Liver (tissue), 9 donors: ENCODE measurements around the gene ITIH1. TPM values are rescaled to one million over a fixed set of nuclear protein-coding genes. Genes with fewer than 3 reads are reported as not detected.

Source experiments
- DNase-seq: peaks from one replicate; pipeline ENCODE4 v3.0.0-alpha.2; 2017; ENCODE audit warnings: low spot score
- H3K27ac ChIP-seq, 2 donors: one replicate each; pipeline ENCODE4 v1.7.0; 2013; ENCODE audit warnings: inconsistent platforms in 2 of 2, low read length in 2 of 2, control low read depth in 1 of 2, low read depth in 1 of 2, mild to moderate bottlenecking in 1 of 2
- H3K27me3 ChIP-seq, 4 donors: one replicate each; pipeline versions ENCODE4 v1.6.1 to v1.7.0; 2013; ENCODE audit warnings: low read length in 3 of 4, inconsistent platforms in 1 of 4, mild to moderate bottlenecking in 1 of 4, moderate library complexity in 1 of 4; ENCODE audit not compliant: control insufficient read depth in 4 of 4, insufficient read depth in 4 of 4
- H3K36me3 ChIP-seq, 4 donors: one replicate each; pipeline versions ENCODE4 v1.6.1 to v1.7.0; 2013; ENCODE audit warnings: low read length in 3 of 4, mild to moderate bottlenecking in 3 of 4, low read depth in 1 of 4, moderate library complexity in 1 of 4; ENCODE audit not compliant: control insufficient read depth in 4 of 4, insufficient read depth in 3 of 4
- H3K4me1 ChIP-seq, 4 donors: one replicate each; pipeline versions ENCODE4 v1.6.1 to v1.7.0; 2013; ENCODE audit warnings: low read length in 3 of 4, mild to moderate bottlenecking in 3 of 4, moderate library complexity in 1 of 4; ENCODE audit not compliant: control insufficient read depth in 4 of 4, insufficient read depth in 4 of 4
- H3K4me3 ChIP-seq, 3 donors: one replicate each; pipeline versions ENCODE4 v1.6.1 to v1.7.0; 2013; ENCODE audit warnings: low read length in 3 of 3, control low read depth in 1 of 3, low read depth in 1 of 3, mild to moderate bottlenecking in 1 of 3
- H3K9ac ChIP-seq, 2 donors: one replicate each; pipeline ENCODE4 v1.7.0; 2013; ENCODE audit warnings: low read length in 2 of 2, mild to moderate bottlenecking in 2 of 2, moderate library complexity in 2 of 2, control low read depth in 1 of 2, low read depth in 1 of 2
- H3K9me3 ChIP-seq, 4 donors: one replicate each; pipeline versions ENCODE4 v1.6.1 to v1.7.0; 2013; ENCODE audit warnings: low read length in 3 of 4; ENCODE audit not compliant: control insufficient read depth in 4 of 4
- EGR1 ChIP-seq, 2 donors: IDR thresholded peaks; 2 replicates each; pipeline ENCODE4 v1.6.1; 2016 to 2018; ENCODE audit warnings: antibody characterized with exemption in 2 of 2, low read depth in 2 of 2
- FOXA1 ChIP-seq: IDR thresholded peaks from 2 replicates; pipeline ENCODE4 v1.6.1; 2016; ENCODE audit warnings: antibody characterized with exemption
- FOXA2 ChIP-seq: IDR thresholded peaks from 2 replicates; pipeline ENCODE4 v1.6.1; 2016; ENCODE audit warnings: antibody characterized with exemption
- GABPA ChIP-seq, 2 donors: IDR thresholded peaks in 1 of 2; conservative IDR thresholded peaks in 1 of 2; 2 replicates each; pipeline ENCODE4 v1.6.1; 2016; ENCODE audit warnings: antibody characterized with exemption in 2 of 2, mild to moderate bottlenecking in 1 of 2, moderate library complexity in 1 of 2
- HNF4A ChIP-seq, 2 donors: conservative IDR thresholded peaks; 2 replicates each; pipeline ENCODE4 v1.6.1; 2016; ENCODE audit warnings: antibody characterized with exemption in 2 of 2, mild to moderate bottlenecking in 2 of 2
- HNF4G ChIP-seq: IDR thresholded peaks from 2 replicates; pipeline ENCODE4 v1.6.1; 2016; ENCODE audit warnings: antibody characterized with exemption
- JUND ChIP-seq, 2 donors: IDR thresholded peaks; 2 replicates each; pipeline ENCODE4 v1.6.1; 2016; ENCODE audit warnings: antibody characterized with exemption in 2 of 2
- NR2F2 ChIP-seq: IDR thresholded peaks from 2 replicates; pipeline ENCODE4 v1.6.1; 2016; ENCODE audit warnings: antibody characterized with exemption
- RAD21 ChIP-seq, 2 donors: IDR thresholded peaks; 2 replicates each; pipeline ENCODE4 v1.6.1; 2016; ENCODE audit warnings: antibody characterized with exemption in 2 of 2, mild to moderate bottlenecking in 2 of 2
- RXRA ChIP-seq, 2 donors: IDR thresholded peaks; 2 replicates each; pipeline ENCODE4 v1.6.1; 2017 to 2018; ENCODE audit warnings: antibody characterized with exemption in 2 of 2, mild to moderate bottlenecking in 1 of 2
- SP1 ChIP-seq: IDR thresholded peaks from 2 replicates; pipeline ENCODE4 v1.6.1; 2018; ENCODE audit warnings: antibody characterized with exemption, mild to moderate bottlenecking
- TAF1 ChIP-seq: conservative IDR thresholded peaks from 2 replicates; pipeline ENCODE4 v1.6.1; 2016; ENCODE audit warnings: antibody characterized with exemption, mild to moderate bottlenecking
- YY1 ChIP-seq: IDR thresholded peaks from 2 replicates; pipeline ENCODE4 v1.6.1; 2016; ENCODE audit warnings: antibody characterized with exemption, mild to moderate bottlenecking
- WGBS: extraction: QIAGEN DNeasy Blood & Tissue Kit; methylation state at CpG from one replicate; pipeline ENCODE4 v1.1.7; 2013; 5-methylcytosine and 5-hydroxymethylcytosine counted together
- polyA plus RNA-seq, 2 donors: library from polyadenylated mRNA; stranded (reverse) in 1 of 2; unstranded in 1 of 2; fragments of 200-250 nt in 1 of 2; fragments of >200 nt in 1 of 2; fragmentation: Nextera tagmentation in 1 of 2; extraction: Ambion mirVana in 1 of 2; gene quantifications; one replicate each; pipeline versions ENCODE4 v1.2.1 to v1.2.3, GENCODE V29; 2013 to 2015
- total RNA-seq, 2 donors: library from RNA; depleted of rRNA; stranded (reverse); fragments of >200 nt; gene quantifications; one replicate each; pipeline ENCODE4 v1.2.3, GENCODE V29; 2014
- TF ChIP-seq, protein P1 (sequence below): IDR thresholded peaks from 2 replicates; pipeline ENCODE4 v1.6.1; 2016; ENCODE audit warnings: antibody characterized with exemption
- TF ChIP-seq, protein P2 (sequence below): fragments of 150-350 bp; IDR thresholded peaks from 2 replicates; pipeline ENCODE4 v1.5.1; 2017; ENCODE audit warnings: improper control_type of control experiment, low read depth, low read length; ENCODE audit not compliant: missing input control
- TF ChIP-seq, protein P3 (sequence below): IDR thresholded peaks from 2 replicates; pipeline ENCODE4 v1.6.1; 2016; ENCODE audit warnings: antibody characterized with exemption
- donor health status: healthy.
- donor health status: healthy.
- donor health status: healthy.
- donor health status: healthy.
- donor health status: healthy.

ITIH1 gene
- total and polyA plus RNA-seq, 4 donors = 1,022 to 1,400 (median 1,242) TPM

DNA sequence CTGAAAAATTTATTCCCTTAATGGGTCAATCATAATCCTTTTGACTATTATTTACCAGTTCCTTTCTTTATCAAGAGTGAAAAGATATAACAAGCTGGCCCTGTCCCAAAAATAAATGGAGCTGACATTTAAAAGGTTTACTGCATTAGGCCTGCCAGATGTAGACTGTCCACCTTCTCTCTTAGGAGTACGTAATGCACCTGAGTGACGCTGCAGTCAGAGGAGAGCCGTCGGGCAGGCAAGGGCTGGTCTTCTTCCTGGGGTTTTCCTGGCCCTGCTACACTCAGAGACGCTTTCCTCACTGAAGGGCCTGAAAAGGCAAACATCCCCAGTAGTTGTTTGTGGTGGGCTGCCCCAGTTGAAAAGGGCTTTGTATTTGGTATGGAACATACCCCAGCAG lies 34.2 kb upstream of the ITIH1 start:
- Histone ChIP-seq H3K4me3 (no peak overlapping the region), H3K4me1 (peaks cover 0 to 14% (median 6%) of the 10 kb centered on the region in 4 donors), H3K27ac (no peak overlapping the region), H3K9me3 (no peaks in the 10 kb centered on the region), H3K9ac (no peak overlapping the region), H3K27me3 (no peaks in the 10 kb centered on the region), H3K36me3 (peaks cover 15 to 56% (median 40%) of the 10 kb centered on the region in 4 donors)
- TF ChIP-seq GABPA (IDR thresholded peaks at IDR 0.05 in 1 of 2, conservative IDR thresholded peaks at IDR 0.05 in 1 of 2) = no peak
- no peak for TF ChIP-seq YY1
- no peak for TF ChIP-seq FOXA2
- DNase-seq = no peak
- 96% methylated on average over 5 of the region's 5 CpGs for WGBS

DNA sequence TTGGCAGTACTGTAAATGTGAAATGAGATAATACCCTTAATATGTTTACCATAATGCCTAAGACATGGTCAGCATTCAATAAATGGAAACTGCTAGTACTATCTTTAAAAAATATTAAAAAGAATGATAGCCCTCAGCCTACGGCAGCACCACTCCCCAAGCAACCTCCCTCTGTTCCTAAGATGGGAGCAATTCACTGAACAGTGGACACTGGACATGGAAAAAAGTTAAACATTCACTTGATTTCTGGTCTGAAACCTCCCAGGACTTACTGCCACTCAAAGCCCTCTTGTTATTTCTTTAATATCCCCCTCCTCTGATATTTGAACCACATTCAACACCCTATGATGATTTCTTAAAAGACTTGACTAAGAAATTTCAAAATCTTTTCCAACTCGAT lies 33.7 kb upstream of the ITIH1 start:
- H3K9me3 ChIP-seq = no peaks in the 10 kb centered on the region
- no peaks in the 10 kb centered on the region for H3K27me3 ChIP-seq
- peaks cover 0 to 14% (median 6%) of the 10 kb centered on the region in 4 donors for H3K4me1 ChIP-seq
- 56% methylated on average over 2 of the region's 2 CpGs for WGBS
- no peak overlapping the region for H3K4me3 ChIP-seq
- no peak overlapping the region for H3K9ac ChIP-seq
- peaks cover 16 to 57% (median 44%) of the 10 kb centered on the region in 4 donors for H3K36me3 ChIP-seq
- TF ChIP-seq JUND (IDR thresholded peaks at IDR 0.05) = no peak
- peak; percentile 38 for TF ChIP-seq YY1
- peak in 1 of 2 donors; percentile 14 for TF ChIP-seq HNF4A (conservative IDR thresholded peaks at IDR 0.05)
- no peak for DNase-seq
- H3K27ac ChIP-seq = no peak overlapping the region

DNA sequence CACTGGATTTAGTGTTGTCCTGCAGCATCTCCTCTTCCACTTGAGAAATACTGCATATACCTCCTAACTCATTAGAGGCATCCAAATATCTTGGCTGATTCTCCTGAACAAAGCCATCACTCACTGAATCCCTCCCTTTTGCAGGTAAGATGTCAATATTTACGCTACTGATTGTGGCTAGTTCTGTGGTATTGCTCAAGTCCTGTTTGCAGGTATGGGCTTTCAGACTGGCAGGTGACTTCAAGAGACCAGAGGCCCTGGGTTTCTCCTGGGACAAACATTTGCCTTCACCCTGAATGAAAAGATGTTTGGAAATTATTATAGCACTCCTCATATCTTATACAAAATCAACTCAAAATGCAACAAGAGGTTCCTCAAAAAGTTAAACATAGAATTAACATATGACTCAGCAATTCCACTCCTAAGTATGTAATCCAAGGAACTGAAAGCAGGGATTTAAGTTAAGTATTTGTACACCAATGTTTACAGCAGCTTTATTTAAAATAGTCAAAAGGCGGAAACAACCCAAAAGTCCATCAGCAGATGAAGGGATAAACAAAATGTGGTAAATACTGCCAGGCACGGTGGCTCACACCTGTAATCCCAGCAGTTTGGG lies 25.2 kb upstream of the ITIH1 start:
- H3K4me3 ChIP-seq = no peak overlapping the region
- no peaks in the 10 kb centered on the region for H3K27me3 ChIP-seq
- H3K36me3 ChIP-seq = peaks cover 14 to 43% (median 35%) of the 10 kb centered on the region in 4 donors
- H3K27ac ChIP-seq = no peak overlapping the region
- 84% methylated on average over 3 of the region's 3 CpGs for WGBS
- no peak overlapping the region for H3K9ac ChIP-seq
- H3K4me1 ChIP-seq = peaks cover 0 to 2% (median 0%) of the 10 kb centered on the region in 4 donors
- H3K9me3 ChIP-seq = no peaks in the 10 kb centered on the region
- TF ChIP-seq RAD21 (IDR thresholded peaks at IDR 0.05) (no peak), EGR1 (IDR thresholded peaks at IDR 0.05; ENCODE audit: low read depth in 2 of 2) (no peak), FOXA2 (peak; percentile 24), HNF4A (conservative IDR thresholded peaks at IDR 0.05) (no peak), JUND (IDR thresholded peaks at IDR 0.05) (peak in 1 of 2 donors; percentile 47), YY1 (no peak)
- TF ChIP-seq, protein P1, sequence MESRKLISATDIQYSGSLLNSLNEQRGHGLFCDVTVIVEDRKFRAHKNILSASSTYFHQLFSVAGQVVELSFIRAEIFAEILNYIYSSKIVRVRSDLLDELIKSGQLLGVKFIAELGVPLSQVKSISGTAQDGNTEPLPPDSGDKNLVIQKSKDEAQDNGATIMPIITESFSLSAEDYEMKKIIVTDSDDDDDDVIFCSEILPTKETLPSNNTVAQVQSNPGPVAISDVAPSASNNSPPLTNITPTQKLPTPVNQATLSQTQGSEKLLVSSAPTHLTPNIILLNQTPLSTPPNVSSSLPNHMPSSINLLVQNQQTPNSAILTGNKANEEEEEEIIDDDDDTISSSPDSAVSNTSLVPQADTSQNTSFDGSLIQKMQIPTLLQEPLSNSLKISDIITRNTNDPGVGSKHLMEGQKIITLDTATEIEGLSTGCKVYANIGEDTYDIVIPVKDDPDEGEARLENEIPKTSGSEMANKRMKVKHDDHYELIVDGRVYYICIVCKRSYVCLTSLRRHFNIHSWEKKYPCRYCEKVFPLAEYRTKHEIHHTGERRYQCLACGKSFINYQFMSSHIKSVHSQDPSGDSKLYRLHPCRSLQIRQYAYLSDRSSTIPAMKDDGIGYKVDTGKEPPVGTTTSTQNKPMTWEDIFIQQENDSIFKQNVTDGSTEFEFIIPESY = no peak
- DNase-seq = no peak

DNA sequence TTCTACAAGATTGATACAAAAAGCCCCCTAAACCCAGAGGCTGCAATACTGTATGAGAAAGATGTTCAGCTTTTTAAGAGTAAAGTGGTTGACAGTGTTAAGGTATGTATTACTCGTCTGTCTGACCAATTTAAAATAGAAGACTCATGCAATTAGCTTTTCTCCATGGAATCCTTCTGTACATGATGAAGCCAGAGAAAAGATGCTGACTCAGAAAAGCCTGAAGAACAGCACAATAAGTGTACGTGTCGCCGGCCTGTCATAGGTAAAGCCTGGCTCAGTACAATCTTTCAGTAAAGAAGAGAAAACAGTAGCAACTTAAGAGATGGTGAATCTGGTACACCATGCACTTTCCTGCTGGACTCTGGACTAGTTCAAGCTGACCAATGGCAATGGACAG lies 23.0 kb upstream of the ITIH1 start:
- no peak overlapping the region for H3K9ac ChIP-seq
- H3K4me3 ChIP-seq = no peak overlapping the region
- 98% methylated on average over 4 of the region's 4 CpGs for WGBS
- no peak overlapping the region for H3K27ac ChIP-seq
- H3K9me3 ChIP-seq = no peaks in the 10 kb centered on the region
- H3K4me1 ChIP-seq = peaks cover 0 to 2% (median 0%) of the 10 kb centered on the region in 4 donors
- peaks cover 10 to 46% (median 34%) of the 10 kb centered on the region in 4 donors for H3K36me3 ChIP-seq
- DNase-seq = no peak
- no peaks in the 10 kb centered on the region for H3K27me3 ChIP-seq
- TF ChIP-seq RXRA (IDR thresholded peaks at IDR 0.05) (no peak), NR2F2 (no peak), RAD21 (IDR thresholded peaks at IDR 0.05) (no peak), TAF1 (no peak), GABPA (IDR thresholded peaks at IDR 0.05 in 1 of 2, conservative IDR thresholded peaks at IDR 0.05 in 1 of 2) (no peak), FOXA2 (no peak), HNF4G (no peak), FOXA1 (no peak), SP1 (no peak), HNF4A (conservative IDR thresholded peaks at IDR 0.05) (no peak), EGR1 (IDR thresholded peaks at IDR 0.05; ENCODE audit: low read depth in 2 of 2) (no peak), YY1 (no peak), JUND (IDR thresholded peaks at IDR 0.05) (no peak)
- TF ChIP-seq, protein P2, sequence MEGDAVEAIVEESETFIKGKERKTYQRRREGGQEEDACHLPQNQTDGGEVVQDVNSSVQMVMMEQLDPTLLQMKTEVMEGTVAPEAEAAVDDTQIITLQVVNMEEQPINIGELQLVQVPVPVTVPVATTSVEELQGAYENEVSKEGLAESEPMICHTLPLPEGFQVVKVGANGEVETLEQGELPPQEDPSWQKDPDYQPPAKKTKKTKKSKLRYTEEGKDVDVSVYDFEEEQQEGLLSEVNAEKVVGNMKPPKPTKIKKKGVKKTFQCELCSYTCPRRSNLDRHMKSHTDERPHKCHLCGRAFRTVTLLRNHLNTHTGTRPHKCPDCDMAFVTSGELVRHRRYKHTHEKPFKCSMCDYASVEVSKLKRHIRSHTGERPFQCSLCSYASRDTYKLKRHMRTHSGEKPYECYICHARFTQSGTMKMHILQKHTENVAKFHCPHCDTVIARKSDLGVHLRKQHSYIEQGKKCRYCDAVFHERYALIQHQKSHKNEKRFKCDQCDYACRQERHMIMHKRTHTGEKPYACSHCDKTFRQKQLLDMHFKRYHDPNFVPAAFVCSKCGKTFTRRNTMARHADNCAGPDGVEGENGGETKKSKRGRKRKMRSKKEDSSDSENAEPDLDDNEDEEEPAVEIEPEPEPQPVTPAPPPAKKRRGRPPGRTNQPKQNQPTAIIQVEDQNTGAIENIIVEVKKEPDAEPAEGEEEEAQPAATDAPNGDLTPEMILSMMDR = no peak
- TF ChIP-seq, protein P1 = no peak
- TF ChIP-seq, protein P3, sequence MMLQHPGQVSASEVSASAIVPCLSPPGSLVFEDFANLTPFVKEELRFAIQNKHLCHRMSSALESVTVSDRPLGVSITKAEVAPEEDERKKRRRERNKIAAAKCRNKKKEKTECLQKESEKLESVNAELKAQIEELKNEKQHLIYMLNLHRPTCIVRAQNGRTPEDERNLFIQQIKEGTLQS = no peak
